ENCODE measurements around the gene DUSP21.
"Not testable (repeated sequence)": the region's sequence is repeated elsewhere in the genome, so short reads cannot be mapped to it uniquely, and the experiment has no call there.

DUSP21 gene

GRCh38 chrX:44876086-44876485 lies 32.3 kb downstream of the DUSP21 start:
- peak; percentile 27 for DNase-seq (ENCODE audit: low spot score)

GRCh38 chrX:44876767-44877166 lies 32.9 kb downstream of the DUSP21 start:
- DNase-seq (ENCODE audit: low spot score) = no peak

- DNase-seq (ENCODE audit: low spot score) = no peak
Observed at GRCh38 chrX:44878780-44879179, 35.0 kb downstream of the DUSP21 start.

- no peak for DNase-seq (ENCODE audit: low spot score)
Observed at GRCh38 chrX:44881549-44881948, 37.7 kb downstream of the DUSP21 start.

- no peak for DNase-seq (ENCODE audit: low spot score)
Observed at GRCh38 chrX:44882635-44883034, 38.8 kb downstream of the DUSP21 start.

GRCh38 chrX:44884944-44885343 lies 41.1 kb downstream of the DUSP21 start:
- DNase-seq (ENCODE audit: low spot score) = no peak

- DNase-seq (ENCODE audit: low spot score) = no peak
Observed at GRCh38 chrX:44889824-44890223, 46.0 kb downstream of the DUSP21 start.

- DNase-seq (ENCODE audit: low spot score) = no peak
Observed at GRCh38 chrX:44890247-44890646, 46.4 kb downstream of the DUSP21 start.

- DNase-seq (ENCODE audit: low spot score) = not testable (repeated sequence)
Observed at GRCh38 chrX:44890687-44891086, 46.9 kb downstream of the DUSP21 start.

- no peak for DNase-seq (ENCODE audit: low spot score)
Observed at GRCh38 chrX:44891642-44892041, 47.8 kb downstream of the DUSP21 start.

Measured in pons (tissue), 1 donor.